SJSA1 (cell line): ENCODE measurements around the gene GFRA4. TPM values are rescaled to one million over a fixed set of nuclear protein-coding genes. Genes with fewer than 3 reads are reported as not detected.

ENCODE experiments used
- DNase-seq, 2 experiments: peaks; one replicate each; pipeline ENCODE4 v3.0.0-alpha.2; 2015 to 2020; ENCODE audit warnings: low spot score in 2 of 2, low read depth in 1 of 2
- H3K27ac ChIP-seq: fragments of 250-450 bp; sonication (Bioruptor Pico); 2 replicates; pipeline ENCODE4 v1.5.1; 2020; ENCODE audit warnings: mild to moderate bottlenecking, moderate library complexity
- H3K27me3 ChIP-seq: fragments of 250-450 bp; sonication (Bioruptor Pico); replicated peaks from 2 replicates; pipeline ENCODE4 v1.5.1; 2020; ENCODE audit warnings: mild to moderate bottlenecking, moderate library complexity
- H3K36me3 ChIP-seq: fragments of 250-450 bp; sonication (Bioruptor Pico); 2 replicates; pipeline ENCODE4 v1.5.1; 2020; ENCODE audit warnings: mild to moderate bottlenecking
- H3K4me1 ChIP-seq: fragments of 250-450 bp; sonication (Bioruptor Pico); replicated peaks from 2 replicates; pipeline ENCODE4 v1.6.1; 2021; ENCODE audit warnings: mild to moderate bottlenecking
- H3K4me3 ChIP-seq: fragments of 250-450 bp; sonication (Bioruptor Pico); 2 replicates; pipeline ENCODE4 v1.5.1; 2020; ENCODE audit warnings: mild to moderate bottlenecking
- H3K9me3 ChIP-seq: fragments of 250-450 bp; sonication (Bioruptor Pico); replicated peaks from 2 replicates; pipeline ENCODE4 v1.5.1; 2020; ENCODE audit warnings: mild to moderate bottlenecking
- total RNA-seq: library from RNA; depleted of rRNA; stranded (reverse); fragments of >200 nt; shearing (Covaris generic); gene quantifications from 2 replicates; pipeline ENCODE4 v1.2.3, GENCODE V29; 2014

The GFRA4 gene
- total RNA-seq, 1 experiment from 2014 or later, result not detected

DNA sequence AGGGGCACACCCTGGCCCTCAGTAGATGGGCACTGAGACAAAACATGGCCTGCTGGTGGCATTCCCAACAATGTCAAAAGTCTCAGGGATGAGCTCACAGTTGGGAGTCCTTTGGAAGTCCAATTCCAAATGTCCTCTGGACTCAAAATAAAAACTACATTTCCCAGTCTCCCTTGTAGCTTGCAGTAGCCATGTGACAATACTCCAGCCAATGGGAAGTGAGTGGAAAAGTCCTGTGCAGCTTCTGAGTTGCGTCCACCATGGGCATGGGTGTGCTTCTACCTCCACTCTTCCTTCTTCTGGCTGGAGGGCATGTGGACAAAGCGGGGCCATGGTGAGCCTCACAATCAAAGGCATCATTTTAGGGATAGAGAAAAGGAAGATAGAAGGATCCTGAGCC lies 24.5 kb upstream of the GFRA4 start:
- DNase-seq, result no peak
- H3K36me3 ChIP-seq, result no peaks in the 10 kb centered on the region
- no peaks in the 10 kb centered on the region for H3K9me3 ChIP-seq
- H3K27ac ChIP-seq, result no peak overlapping the region
- H3K27me3 ChIP-seq, result no peaks in the 10 kb centered on the region
- H3K4me3 ChIP-seq, result no peak overlapping the region
- H3K4me1 ChIP-seq, result peaks cover 5% of the 10 kb centered on the region

DNA sequence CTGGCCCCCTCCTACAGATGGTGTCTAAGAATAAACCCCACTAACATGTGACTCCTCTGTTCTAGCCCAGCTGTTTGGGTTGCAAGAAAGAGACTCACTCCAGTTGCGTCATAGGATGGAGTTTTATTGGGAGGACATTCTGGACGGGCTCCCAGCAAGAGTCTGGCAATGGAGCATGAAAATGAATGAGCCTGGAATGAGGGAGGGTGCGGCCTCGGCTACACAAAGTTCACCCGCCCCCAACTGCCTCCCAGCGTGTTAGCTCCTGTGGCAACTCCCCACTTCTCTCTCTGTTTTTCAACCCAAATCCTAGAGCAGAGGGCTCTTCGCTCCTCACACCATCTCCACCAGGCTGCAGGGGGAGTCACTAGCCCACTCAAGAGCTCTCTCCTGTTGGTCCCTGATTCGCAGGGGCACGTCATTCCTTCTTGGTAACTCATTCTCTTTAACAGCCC lies 23.7 kb upstream of the GFRA4 start:
- Histone ChIP-seq H3K4me3 (no peak overlapping the region), H3K27me3 (peaks cover 4% of the 10 kb centered on the region; the same call in 1 of the 2 replicates), H3K27ac (no peak overlapping the region), H3K36me3 (no peaks in the 10 kb centered on the region), H3K4me1 (peaks cover 5% of the 10 kb centered on the region), H3K9me3 (no peaks in the 10 kb centered on the region)
- DNase-seq, result no peak

DNA sequence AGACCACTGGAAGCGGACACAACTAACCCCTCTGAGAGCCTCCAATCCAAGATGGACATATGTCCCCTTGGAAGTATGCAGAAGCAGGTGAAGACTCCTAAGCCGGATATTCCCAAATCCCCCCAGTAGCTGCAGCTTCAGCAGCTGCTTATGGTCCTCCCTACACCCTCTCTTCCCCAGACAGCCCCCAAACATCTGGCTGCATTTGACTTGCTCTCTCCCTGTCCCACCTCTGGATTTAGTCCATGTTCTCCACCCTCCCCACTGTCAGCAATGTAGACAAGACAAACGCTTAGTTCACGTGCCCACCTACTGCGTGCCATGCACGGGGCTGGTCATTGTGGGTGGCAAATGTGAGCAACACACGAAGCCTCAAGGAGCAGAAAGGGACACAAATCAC lies 23.2 kb upstream of the GFRA4 start:
- Histone ChIP-seq H3K9me3 (no peaks in the 10 kb centered on the region), H3K36me3 (no peaks in the 10 kb centered on the region), H3K4me1 (peaks cover 5% of the 10 kb centered on the region), H3K27ac (no peak overlapping the region), H3K27me3 (peaks cover 4% of the 10 kb centered on the region; the same call in 1 of the 2 replicates), H3K4me3 (no peak overlapping the region)
- no peak for DNase-seq

DNA sequence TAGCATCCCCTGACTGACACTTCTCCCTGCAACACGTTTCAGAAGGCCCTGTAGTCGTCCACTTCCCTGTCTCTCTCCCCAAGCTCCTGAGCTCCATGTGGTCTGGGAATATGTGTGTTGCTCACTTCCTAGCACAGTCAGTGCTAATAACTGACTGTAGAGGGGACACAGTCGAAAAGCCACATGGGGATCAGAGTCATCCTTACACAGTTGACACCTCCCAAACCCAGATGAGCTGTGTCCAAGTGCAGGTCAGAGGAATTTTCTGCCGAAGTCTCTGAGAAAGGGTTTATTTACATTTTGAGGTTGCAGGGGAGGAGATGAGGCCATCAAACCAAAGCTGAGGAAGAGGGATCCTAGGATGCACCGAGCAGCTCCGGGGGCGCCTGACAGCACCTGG lies 22.1 kb upstream of the GFRA4 start:
- no peak for DNase-seq
- no peak overlapping the region for H3K4me3 ChIP-seq
- H3K4me1 ChIP-seq, result peaks cover 5% of the 10 kb centered on the region
- H3K36me3 ChIP-seq, result no peaks in the 10 kb centered on the region
- H3K27me3 ChIP-seq, result peaks cover 4% of the 10 kb centered on the region; the same call in 1 of the 2 replicates
- H3K9me3 ChIP-seq, result no peaks in the 10 kb centered on the region
- no peak overlapping the region for H3K27ac ChIP-seq

DNA sequence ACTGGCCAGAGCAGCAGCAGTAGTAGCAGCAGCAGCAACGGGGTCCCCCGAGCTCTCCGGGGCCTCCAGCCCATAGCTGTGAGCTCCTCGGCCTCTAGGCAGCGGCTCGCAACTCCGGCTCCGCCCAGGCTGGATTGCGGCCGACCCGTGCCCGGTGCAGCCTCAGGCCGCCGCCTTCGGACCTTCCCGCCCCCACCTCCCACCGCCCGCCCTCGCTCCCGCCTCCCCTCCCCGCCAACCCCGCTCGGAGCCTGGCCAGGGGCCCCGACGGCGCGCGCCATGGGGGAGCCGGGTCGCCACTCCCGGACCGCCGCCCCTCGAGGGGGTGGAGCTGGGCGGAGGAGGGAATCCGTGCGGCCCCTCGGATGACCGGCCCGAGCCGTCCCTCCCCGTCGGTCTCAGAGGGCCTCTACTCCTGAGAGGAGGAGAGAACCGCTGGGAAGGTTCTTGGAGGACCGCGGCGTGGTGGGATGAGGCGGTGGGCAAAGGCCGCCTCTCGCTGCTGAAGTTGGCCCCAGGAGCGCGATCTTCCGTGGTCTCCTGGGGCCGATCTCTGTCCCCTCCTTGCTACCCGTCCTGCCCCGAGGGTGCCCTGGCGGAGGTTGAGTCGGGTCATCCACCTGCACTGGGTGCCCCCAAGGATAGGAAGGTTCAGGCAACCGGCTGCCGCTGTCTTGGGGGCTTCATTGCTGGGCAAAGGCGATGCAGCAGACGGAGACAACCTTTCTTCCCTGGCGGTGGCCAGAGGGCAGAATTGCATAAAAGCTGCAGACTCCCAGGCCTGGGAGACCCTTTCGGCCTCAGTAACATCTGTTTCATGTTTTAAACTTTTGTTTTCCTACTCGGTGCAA lies 19.0 kb upstream of the GFRA4 start, which contains the start of gene ADAM33:
Gene ADAM33, minus strand, starts transcription at position 80 of the 851 bp plus-strand sequence. Its CDS starts 6 bp downstream, at position 74.
- H3K27me3 ChIP-seq, result peaks cover 4% of the 10 kb centered on the region; the same call in 1 of the 2 replicates
- H3K4me3 ChIP-seq, result no peak within 1 kb of the TSS
- peaks cover 5% of the 10 kb centered on the region for H3K4me1 ChIP-seq
- no peaks in the 10 kb centered on the region for H3K36me3 ChIP-seq
- no peak for DNase-seq
- no peak within 1 kb of the TSS for H3K27ac ChIP-seq
- no peaks in the 10 kb centered on the region for H3K9me3 ChIP-seq

DNA sequence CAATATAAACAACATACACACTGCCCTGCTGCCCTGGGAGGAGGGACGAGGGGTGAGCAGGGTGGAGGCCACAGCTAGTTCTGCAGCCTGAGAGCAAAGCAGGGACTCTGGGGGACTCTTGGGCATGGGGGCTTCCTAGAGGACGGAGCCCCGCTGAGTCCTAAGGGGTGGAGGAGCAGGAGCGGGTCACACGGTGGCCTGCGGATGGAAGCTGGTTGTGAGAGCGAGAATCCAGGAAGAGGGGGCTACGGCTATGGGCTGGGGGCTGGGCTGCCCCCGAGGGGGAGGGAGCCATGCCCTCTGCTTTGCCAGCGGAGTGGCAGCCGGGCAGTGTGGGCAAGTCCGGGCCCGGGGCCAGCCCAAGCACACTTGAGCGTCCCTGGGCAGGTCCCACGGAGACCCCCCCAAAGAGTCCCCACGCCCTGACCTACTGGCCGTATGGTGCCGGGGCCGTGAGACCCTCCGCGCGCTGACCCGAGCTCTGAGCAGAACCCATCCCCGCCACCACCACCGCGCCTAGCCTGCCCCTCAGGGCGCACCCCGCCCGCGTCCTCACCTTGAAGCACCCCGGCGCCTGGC lies 18.2 kb upstream of the GFRA4 start:
- H3K4me3 ChIP-seq, result no peak overlapping the region
- no peak for DNase-seq
- peaks cover 5% of the 10 kb centered on the region; the same call in 1 of the 2 replicates for H3K27me3 ChIP-seq
- peaks cover 4% of the 10 kb centered on the region for H3K4me1 ChIP-seq
- no peaks in the 10 kb centered on the region for H3K9me3 ChIP-seq
- no peak overlapping the region for H3K27ac ChIP-seq
- no peaks in the 10 kb centered on the region for H3K36me3 ChIP-seq

DNA sequence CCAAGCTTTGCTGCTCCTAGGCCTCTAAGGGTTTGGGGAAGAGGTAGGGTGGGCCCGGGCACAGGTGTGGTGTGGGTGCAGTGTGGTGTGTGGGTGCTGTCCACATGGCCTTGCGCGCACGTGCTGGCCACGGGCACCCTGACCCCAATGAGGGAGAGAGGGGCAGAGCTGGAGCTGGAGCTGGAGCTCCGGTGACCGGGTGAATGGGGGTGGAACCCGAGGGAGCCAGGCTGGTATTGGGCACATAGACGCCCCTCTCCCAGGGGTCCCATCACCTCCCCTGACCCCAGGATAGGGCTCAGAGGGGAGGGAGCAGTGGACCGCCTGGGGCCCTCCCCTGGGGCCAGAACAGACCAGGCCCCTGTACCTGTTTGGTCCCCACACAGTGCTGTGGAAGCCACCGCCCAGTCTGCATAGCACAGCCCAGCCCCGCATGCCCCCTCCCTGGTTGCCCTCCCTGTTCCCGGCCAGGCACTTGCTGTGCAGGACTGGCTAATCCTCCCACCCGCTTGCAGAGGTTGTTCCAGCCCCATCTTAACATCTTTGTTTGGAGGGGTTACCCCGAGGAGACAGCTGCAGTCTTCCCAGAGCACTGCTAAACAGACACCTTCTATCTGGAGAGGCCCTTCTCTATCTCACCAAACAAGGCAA lies 17.6 kb upstream of the GFRA4 start:
- H3K27me3 ChIP-seq, result peaks cover 7% of the 10 kb centered on the region; the same call in 1 of the 2 replicates
- peaks cover 4% of the 10 kb centered on the region for H3K4me1 ChIP-seq
- H3K36me3 ChIP-seq, result no peaks in the 10 kb centered on the region
- no peak overlapping the region for H3K4me3 ChIP-seq
- DNase-seq, result no peak
- no peak overlapping the region for H3K27ac ChIP-seq
- no peaks in the 10 kb centered on the region for H3K9me3 ChIP-seq

DNA sequence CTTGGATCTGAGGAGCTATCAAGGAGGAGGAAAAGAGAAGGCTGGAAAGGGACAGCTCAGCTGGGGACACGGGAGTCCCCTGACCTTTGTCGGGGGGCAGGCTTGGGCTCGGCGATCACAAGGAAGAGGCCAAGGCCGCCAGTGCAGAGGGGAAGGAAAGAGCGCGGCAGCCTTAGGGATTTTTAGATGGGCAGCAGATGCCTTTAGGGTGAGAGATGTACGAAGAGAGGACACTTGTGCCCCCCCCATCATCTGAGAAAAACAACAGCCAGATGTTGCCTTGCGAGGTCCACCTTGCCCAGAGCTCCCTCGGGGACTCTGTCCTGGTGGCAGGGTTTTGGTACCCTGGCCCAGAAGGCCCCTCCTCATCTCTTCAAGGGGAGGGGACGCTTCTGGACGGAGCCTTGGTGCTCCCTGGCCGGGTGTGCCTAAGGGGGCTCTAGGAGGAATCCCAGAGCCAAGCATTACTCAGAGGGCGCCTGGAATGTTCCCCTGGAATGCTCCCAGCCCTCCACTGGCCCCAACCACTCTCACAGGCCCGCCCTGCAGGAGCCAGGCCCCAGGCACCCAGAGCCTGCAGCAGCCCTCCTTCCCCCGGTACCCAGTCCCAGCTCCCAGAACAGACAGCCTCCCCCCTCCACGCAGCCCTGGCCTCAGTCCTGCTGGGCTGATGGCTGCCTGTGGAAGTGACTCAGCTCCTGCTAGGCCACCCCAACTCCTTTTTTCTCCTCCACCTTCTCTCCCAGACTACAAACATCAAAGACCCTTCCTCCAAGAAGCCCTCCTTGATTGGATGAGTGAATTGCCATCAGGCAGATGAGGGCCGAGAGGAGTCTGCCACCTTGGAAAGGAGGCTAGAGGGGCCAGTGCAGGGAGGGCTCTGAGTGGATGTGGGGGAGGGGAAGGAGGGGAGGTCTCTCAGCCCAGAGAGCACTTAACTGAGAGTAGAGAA lies 16.8 kb upstream of the GFRA4 start:
- peaks cover 4% of the 10 kb centered on the region for H3K4me1 ChIP-seq
- H3K4me3 ChIP-seq, result no peak overlapping the region
- H3K9me3 ChIP-seq, result no peaks in the 10 kb centered on the region
- peaks cover 7% of the 10 kb centered on the region; the same call in 1 of the 2 replicates for H3K27me3 ChIP-seq
- DNase-seq, result no peak
- H3K36me3 ChIP-seq, result no peaks in the 10 kb centered on the region
- H3K27ac ChIP-seq, result no peak overlapping the region

DNA sequence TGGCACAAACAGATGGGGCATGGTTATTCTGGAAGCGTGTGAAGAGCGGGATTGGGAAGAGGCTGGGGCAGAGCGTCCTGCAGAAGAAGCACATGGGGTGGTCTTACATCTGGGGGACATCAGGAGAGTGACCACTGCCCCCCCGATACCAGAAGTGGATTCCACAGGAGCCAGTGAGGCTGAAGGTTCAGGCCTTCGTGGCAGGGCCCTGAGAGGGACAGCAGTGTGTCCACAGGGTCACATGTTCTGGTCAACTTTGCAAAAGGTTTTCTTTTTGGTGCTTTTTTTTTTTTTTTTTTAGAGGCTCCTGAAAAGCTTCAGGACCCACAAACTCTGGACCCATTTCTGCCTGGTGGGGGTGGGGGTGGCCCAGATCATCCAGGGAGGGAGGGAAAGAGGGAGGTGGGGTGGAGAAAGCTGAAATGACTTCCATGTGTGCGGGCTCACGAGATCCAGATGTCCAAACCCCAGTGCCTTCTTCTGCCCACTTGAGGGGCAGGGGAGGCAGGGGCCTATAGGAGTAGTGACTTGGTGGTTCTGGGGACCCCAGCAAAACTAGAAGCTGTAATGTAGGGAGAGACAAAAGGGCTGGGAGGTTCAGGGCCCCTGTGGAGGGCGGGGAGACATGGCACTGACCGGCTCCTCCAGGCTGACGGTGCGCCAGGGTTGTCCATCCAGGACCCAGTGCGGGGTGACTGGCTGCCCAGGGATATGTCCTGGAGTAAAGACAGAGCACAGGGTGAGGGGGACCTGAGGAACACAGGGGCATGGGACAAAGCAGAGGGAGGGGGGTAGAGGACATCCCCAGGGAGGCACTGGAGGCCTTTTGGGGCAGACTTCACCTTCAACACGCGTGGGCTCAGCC lies 15.9 kb upstream of the GFRA4 start:
- Histone ChIP-seq H3K4me3 (no peak overlapping the region), H3K27ac (no peak overlapping the region), H3K27me3 (peaks cover 7% of the 10 kb centered on the region; the same call in 1 of the 2 replicates), H3K4me1 (peaks cover 4% of the 10 kb centered on the region), H3K36me3 (no peaks in the 10 kb centered on the region), H3K9me3 (no peaks in the 10 kb centered on the region)
- DNase-seq, result no peak

DNA sequence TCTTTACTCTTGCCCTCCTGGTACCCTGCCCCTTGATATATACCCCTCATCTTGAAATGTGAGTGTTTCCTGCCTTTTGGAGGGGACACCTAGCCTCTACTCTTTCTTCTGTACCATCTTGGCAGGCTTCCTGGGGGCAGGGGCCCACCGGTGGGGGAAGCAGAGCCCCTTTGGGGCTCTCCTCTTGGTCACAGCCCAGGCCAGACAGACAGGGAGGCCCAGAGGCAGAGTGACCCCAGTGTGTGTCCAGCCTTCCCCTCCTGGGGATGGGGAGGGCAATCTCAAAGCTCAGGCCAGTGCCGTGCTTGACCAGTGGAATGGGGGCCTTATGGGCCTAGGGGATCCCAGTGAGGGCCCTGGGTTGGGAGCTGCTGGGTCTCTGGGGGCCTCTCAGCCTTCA lies 15.0 kb upstream of the GFRA4 start:
- Histone ChIP-seq H3K9me3 (no peaks in the 10 kb centered on the region), H3K27me3 (peaks cover 7% of the 10 kb centered on the region; the same call in 1 of the 2 replicates), H3K4me1 (peaks cover 4% of the 10 kb centered on the region), H3K36me3 (no peaks in the 10 kb centered on the region), H3K27ac (no peak overlapping the region), H3K4me3 (no peak overlapping the region)
- DNase-seq, result no peak

DNA sequence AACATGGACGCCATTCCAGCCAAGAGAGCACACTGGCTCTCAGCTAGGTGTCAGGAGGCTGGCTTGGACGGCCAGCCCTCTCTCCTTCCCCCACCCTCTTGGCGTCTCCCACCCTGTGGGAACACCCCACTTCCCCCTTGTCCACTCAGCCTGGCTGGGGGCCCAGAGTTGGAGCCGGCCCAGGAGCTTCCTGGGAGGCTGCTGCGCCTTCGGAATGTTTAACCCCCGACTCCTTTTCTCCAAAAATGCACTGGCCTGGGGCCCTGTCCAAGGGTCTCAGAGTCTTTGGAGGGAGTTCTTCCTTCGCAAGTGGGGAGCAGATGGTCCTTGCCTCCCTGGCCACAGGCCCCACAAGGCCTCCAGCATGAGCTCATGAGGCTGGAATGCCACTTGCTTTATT lies 14.5 kb upstream of the GFRA4 start:
- H3K27me3 ChIP-seq, result peaks cover 7% of the 10 kb centered on the region; the same call in 1 of the 2 replicates
- no peak for DNase-seq
- peaks cover 4% of the 10 kb centered on the region for H3K4me1 ChIP-seq
- H3K9me3 ChIP-seq, result no peaks in the 10 kb centered on the region
- no peak overlapping the region for H3K27ac ChIP-seq
- no peak overlapping the region for H3K4me3 ChIP-seq
- H3K36me3 ChIP-seq, result no peaks in the 10 kb centered on the region
